Body of pancreas (tissue), 4 donors: ENCODE data around the gene BCR.

ENCODE experiments used
- POLR2A ChIP-seq, 3 donors: fragments of 450-650 bp; IDR thresholded peaks; one replicate each; pipeline ENCODE4 v1.6.1; 2016; ENCODE audit warnings: antibody characterized with exemption in 3 of 3, mild to moderate bottlenecking in 2 of 3
- TF ChIP-seq, protein P1 (sequence below), 7 experiments: fragments of 450-650 bp in 4 of 7; fragments of 200-600 bp in 3 of 7; sonication (generic) in 3 of 7; IDR thresholded peaks; one replicate each; pipeline ENCODE4 v1.5.1; 2016 to 2019; ENCODE audit warnings: antibody characterized with exemption in 7 of 7

- no peak for TF ChIP-seq POLR2A (IDR thresholded peaks at IDR 0.05)
- TF ChIP-seq, protein P1, sequence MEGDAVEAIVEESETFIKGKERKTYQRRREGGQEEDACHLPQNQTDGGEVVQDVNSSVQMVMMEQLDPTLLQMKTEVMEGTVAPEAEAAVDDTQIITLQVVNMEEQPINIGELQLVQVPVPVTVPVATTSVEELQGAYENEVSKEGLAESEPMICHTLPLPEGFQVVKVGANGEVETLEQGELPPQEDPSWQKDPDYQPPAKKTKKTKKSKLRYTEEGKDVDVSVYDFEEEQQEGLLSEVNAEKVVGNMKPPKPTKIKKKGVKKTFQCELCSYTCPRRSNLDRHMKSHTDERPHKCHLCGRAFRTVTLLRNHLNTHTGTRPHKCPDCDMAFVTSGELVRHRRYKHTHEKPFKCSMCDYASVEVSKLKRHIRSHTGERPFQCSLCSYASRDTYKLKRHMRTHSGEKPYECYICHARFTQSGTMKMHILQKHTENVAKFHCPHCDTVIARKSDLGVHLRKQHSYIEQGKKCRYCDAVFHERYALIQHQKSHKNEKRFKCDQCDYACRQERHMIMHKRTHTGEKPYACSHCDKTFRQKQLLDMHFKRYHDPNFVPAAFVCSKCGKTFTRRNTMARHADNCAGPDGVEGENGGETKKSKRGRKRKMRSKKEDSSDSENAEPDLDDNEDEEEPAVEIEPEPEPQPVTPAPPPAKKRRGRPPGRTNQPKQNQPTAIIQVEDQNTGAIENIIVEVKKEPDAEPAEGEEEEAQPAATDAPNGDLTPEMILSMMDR (IDR thresholded peaks at IDR 0.05), result no peak
Observed at GRCh38 chr22:23196165-23196564, 15.9 kb downstream of the BCR start.
